Hematopoietic multipotent progenitor cell treated with erythropoietin and hydrocortisone succinate and interleukin-3 and kit ligand, for 15 days (in vitro differentiated cells): ENCODE data around the gene TUT7.
"Not testable (repeated sequence)": the region's sequence is repeated elsewhere in the genome, so short reads cannot be mapped to it uniquely, and the experiment has no call there.

ENCODE experiments used
- DNase-seq: peaks from one replicate; pipeline ENCODE4 v3.0.0-alpha.2; 2015; ENCODE audit warnings: low spot score

Gene TUT7, protein sequence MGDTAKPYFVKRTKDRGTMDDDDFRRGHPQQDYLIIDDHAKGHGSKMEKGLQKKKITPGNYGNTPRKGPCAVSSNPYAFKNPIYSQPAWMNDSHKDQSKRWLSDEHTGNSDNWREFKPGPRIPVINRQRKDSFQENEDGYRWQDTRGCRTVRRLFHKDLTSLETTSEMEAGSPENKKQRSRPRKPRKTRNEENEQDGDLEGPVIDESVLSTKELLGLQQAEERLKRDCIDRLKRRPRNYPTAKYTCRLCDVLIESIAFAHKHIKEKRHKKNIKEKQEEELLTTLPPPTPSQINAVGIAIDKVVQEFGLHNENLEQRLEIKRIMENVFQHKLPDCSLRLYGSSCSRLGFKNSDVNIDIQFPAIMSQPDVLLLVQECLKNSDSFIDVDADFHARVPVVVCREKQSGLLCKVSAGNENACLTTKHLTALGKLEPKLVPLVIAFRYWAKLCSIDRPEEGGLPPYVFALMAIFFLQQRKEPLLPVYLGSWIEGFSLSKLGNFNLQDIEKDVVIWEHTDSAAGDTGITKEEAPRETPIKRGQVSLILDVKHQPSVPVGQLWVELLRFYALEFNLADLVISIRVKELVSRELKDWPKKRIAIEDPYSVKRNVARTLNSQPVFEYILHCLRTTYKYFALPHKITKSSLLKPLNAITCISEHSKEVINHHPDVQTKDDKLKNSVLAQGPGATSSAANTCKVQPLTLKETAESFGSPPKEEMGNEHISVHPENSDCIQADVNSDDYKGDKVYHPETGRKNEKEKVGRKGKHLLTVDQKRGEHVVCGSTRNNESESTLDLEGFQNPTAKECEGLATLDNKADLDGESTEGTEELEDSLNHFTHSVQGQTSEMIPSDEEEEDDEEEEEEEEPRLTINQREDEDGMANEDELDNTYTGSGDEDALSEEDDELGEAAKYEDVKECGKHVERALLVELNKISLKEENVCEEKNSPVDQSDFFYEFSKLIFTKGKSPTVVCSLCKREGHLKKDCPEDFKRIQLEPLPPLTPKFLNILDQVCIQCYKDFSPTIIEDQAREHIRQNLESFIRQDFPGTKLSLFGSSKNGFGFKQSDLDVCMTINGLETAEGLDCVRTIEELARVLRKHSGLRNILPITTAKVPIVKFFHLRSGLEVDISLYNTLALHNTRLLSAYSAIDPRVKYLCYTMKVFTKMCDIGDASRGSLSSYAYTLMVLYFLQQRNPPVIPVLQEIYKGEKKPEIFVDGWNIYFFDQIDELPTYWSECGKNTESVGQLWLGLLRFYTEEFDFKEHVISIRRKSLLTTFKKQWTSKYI (N-terminal part only)

DNA sequence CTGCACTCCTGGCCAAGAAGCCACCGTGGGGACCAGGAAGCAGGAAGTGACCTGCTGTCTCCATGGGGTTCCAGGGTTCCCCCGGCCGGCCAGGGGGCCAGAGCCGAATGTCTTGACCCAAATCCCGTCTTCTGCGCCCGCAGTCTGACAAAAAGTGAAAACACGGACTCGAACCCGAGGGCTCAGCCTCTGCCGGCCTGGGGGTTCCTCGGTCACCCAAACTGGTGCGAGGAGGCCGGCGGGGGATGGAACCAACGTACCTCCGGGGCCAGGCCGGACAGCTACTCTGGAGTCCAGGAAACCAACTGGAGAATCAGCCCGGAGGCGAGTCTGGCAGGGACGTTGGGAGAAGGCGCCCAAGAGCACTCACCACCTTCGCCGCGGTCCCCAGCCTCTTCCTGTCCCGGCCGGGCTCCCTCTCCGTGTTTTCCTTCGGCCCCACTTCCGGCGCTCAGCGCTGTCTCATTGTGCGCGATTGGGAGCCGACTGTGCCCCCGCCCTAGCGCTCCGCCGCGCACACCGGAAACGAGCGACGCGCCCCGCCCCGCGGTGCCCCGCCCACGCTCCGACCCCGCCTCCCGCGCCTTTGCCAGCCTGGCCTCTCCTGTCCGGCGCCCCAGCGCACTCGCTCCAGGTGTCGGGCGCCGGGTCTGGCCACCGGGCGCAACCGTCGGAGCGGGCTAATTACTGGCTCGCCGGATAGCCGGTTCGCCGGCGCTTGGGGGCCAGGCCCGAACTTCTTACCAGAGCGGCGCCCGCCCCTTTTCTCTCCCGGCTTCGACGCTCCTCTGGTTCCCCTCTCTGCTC is at the start of gene TUT7:
TUT7 (minus strand) TSS at position 400 of the 807 bp plus-strand sequence. CDS start 1,211 bp downstream, outside the sequence.
- DNase-seq: peak; percentile 95

DNA sequence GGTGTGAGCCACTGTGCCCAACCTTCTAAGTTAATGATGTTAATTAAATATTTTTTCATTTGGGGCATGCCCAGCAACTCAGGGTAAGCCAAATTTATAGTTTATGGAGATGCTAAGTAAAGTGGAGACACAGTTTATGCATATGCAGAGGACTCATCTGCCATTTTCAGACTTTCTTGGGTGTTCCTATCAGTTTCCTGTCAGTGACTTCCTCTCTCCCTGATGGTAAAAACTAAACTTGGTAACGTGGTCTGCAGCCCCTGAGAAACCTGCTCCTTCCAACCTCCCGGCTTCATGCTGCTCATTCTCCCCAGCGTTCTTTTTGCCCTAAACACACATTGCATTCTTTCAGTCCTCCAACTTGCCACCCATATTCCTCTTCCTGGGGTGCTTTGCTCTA is 48.4 kb upstream of the TUT7 start:
- no peak for DNase-seq

DNA sequence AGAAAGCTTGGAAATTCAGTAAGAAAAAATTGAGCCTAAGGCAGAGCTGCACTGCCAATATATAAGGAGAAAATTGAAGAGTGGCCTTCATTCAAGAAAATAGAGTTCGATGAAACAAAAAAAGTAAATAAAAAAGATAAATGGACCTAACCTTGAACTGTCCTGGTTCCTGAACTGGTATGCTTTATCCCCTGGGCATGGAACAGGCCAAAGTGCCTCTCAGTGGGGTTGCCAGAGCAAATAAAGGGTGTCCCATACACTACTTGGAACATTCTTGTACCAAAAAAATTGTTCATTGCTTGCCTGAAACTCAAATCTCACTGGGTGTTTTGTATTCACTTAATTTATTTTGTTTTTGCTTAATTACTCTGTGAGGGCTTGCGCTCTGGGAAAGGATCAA is 42.2 kb upstream of the TUT7 start:
- no peak for DNase-seq

DNA sequence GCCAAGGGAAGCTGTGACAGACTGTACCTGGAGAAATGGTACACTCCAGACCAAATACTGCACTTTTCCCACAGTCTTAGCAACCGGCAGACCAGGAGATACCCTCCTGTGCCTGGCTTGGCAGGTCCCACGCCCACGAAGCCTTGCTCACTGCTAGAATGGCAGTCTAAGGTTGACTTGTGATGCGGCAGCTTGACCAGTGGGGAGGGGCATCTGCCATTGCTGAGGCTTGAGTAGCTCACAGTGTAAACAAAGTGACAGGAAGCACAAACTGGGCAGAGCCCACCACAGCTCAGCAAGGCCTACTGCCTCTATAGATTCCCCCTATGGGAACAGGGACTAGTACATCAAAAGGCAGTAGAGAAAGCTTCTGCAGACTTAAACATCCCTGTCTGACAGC is 36.0 kb upstream of the TUT7 start:
- not testable (repeated sequence) for DNase-seq

DNA sequence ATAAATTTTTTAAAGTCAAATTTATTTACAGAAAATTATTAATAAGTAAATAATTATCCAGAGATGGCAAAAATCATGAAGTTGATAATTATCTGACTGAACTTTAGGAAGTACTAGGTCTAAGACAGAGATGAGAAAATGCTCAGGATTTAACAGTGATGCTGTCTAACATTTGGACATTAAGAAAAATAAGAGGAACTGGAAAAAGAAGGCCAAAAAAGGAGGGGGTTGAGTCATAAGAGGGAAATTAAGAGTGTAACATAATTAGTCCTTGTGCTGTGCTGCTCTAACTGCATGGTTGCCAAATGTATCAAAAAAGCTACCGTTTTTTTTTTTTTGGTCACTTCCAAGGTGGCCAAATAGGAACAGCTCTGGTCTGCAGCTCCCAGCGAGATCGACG is 35.4 kb upstream of the TUT7 start:
- no peak for DNase-seq

DNA sequence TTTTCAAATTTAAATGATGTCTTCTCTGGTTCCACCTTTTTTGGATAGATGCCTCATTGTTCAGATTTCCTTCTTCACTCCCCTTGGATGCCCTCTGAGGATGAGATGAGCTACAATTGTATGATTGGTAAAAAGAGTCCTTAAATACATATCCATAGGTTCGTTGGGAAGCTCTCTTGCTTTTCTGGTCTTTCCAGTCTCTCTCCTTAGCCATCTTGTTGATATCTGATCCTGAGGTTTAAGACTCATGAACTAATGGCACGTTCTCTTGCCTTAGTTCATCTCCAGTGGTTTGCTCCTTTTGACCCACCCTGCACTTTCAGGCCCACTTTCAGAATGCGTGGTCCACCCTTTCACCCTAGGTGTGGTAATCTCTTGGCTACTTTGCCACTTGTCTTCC is 33.2 kb upstream of the TUT7 start:
- DNase-seq: no peak

DNA sequence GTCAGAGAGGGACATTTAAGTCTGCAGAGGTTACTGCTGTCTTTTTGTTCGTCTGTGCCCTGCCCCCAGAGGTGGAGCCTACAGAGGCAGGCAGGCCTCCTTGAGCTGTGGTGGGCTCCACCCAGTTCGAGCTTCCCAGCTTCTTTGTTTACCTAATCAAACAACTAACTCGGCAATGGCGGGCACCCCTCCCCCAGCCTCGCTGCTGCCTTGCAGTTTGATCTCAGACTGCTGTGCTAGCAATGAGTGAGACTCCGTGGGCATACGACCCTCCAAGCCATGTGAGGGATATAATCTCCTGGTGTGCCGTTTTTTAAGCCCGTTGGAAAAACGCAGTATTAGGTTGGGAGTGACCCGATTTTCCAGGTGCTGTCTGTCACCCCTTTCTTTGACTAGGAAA is 28.8 kb upstream of the TUT7 start:
- not testable (repeated sequence) for DNase-seq

DNA sequence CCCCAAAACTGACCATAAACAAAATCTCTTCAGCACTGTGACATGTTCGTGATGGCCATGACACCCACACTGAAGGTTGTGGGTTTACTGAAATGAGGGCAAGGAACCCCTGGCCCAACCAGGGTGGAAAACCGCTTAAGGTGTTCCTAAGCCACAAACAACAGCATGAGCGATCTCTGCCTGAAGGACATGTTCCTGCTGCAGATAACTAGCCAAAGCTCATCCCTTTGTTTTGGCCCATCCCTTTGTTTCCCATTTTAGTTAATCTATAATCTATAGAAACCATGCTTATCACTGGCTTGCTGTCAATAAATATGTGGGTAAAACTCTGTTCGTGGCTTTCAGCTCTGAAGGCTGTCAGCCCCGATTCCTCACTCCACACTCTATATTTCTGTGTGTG is 21.8 kb upstream of the TUT7 start:
- DNase-seq: no peak

DNA sequence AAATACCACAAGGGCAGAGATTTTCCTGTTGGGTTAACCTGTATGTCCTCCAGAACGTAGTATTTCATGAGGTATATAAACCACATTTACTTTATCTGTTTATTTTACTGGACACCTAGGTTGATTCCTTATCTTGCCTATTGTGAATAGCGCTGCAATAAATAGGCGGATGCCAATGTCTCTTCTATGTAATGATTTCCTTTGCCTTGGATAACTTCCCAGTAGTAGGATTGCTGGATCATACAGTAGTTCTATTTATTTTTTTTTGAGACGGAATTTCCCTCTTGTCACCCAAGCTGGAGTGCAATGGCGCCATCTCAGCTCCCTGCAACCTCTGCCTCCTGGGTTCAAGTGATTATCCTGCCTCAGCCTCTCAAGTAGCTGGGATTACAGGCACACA is 15.6 kb upstream of the TUT7 start:
- DNase-seq: no peak

DNA sequence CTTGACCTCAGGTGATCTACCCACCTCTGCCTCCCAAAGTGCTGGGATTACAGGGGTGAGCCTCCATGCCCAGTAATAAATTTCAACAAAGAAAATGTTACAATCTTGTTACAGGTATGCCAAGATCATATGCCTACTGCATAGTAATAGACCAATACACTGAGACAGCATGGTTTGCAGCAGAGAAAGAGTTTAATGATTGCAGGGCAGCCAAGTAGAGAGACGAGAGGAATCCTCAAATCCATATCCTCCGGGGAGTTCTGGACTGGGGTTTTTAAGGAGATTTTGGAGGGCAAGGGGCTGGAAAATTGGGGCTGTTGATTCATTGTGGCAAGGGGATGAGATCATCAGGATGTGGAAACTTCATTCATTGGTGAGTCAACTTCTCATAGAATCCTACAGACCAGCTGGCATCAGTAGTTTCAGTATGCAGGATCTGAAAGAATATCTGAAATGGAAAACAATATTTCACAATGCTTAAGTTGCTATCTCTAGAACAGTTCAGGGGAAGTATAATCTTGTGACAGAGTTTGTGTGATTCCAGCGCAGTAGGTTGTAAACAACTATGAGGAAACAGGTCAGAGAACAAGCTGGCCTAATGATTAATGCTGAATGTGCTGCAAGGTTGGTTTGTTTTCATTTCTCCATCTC is 14.8 kb upstream of the TUT7 start:
- DNase-seq: no peak

DNA sequence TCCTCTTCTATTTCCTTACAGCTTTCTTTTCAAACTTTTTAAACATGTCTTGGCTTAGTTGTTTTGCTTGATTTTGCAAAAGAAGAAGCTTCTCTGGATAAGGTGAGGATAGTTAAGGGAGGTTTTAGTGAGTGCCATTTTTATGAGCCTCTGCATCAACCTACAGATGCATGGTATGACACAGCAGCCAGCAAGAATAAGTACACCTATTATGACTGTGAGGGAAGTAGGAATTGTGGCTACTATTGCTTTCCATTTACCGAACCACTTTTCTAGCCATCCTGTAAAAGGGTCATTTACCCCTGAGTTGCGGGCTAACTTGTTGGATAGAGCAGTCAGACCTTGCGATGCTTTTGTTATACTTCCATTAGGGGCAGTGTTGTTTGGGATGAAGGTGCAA is 7.0 kb upstream of the TUT7 start:
- DNase-seq: no peak

DNA sequence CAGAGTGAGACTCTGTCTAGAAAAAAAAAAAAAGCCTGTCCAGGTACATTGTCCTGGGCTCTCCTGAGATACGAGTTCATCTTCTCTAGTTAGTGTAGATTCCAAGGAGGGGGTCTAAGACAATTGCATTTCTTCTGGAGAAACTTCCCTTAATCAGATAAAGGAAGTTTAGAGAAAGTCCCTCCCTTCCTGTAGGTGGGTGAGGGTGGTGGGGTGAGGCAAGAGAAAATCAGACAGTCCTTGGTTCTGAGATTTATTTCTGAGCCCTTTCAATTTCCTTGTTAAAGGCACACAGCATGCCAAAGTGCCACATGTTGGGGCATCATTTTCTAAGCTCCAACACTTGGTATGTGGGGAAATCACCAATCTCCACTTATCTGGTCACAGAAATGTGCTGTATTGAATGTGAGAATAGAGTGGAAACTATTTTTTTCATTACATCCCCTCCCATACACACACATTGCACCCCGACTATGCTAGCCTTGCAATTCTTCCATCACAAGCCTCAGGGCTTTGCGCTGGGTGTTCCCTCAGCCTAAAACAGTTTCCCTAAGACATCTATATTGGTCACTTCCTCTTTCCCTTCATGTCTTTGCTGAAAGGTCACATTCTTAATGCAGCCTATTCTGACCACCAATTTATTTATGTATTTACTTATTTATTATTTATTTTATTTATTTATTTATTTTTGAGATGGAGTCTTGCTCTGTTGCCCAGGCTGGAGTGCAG is 5.1 kb upstream of the TUT7 start:
- DNase-seq: no peak

DNA sequence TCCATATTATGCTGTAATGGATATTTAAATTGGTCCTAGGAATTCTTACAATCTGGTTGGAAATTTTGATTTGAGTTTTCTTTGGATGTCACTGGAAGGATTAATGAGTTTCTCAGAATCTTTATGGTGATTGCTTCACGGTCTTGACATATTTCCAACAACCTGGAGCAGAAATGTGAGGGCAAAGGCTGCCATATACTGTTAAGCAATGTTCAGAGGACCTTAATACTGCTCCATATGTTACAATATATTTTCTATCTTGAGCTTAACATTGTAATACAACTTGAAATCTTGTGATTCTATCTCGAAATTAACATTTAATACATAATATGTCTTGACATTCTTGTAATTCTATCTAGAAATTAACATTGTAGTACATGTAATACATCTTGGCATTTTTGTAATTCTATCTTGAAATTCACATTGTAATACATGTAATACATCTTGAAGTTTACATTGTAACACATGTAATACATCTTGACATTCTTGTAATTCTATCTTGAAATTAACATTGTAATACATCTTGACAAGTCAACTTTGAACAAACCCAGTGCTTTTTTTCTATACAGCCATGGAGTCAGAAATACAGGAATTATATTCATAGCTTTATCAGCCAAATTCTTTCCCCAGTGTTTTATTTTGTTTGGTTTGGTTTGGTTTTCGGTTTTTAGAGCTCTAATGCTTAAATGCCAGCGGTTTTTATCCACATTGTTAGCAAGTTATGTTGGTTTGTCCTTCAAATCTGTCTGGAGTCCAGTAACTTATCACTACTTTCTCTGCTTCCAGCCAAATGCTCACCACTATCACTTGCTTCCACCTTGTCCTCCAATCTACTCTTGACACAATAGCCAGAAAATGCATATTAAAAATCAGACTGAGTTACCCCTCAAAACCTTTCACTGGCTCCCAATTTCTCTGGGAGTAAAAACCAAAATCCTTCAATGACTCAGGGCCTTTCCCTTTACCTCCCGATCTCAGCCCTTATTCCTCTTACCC is 3.0 kb upstream of the TUT7 start:
- no peak for DNase-seq

DNA sequence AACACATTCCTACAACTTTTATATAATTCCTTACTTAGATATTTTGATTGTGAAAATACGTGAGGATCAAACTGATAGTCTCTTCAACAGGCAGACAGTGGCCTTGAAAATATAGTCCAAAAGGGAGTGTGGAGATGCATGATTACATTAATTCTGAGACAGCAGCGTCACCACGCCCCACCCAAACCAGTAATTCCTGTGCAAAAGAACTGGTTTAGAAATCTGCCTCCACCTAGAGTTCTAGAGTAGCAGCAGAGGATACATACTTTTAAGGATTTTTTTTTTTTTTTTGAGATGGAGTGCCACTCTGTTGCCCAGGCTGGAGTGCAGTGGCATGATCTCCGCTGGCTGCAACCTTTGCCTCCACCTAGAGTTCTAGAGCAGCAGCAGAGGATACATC is 1.6 kb upstream of the TUT7 start:
- DNase-seq: peak; percentile 57

DNA sequence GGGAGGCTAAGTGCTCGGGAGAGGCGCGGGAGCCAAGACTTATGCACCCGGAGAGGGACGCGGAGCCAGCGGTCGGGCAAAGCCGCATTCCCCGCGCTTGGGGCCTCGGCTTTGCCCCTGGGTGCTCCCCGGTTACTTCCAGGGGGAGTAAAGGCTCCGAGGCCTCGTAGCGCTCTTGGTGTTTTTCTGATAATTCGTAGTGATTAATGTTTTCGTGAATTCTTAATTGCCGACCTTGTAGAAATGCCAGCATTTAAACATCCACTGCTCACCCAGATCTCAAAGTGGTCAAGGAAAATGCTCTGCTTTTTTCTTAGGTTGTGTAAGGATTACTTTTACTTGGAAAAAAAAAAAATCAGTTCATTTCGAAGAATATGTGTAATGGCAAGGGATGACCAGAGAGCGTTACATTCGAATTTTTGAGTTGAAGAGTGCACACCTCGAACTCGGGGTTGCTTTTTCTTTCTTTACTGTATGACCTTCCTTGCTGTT is 654 bp upstream of the TUT7 start:
- no peak for DNase-seq

DNA sequence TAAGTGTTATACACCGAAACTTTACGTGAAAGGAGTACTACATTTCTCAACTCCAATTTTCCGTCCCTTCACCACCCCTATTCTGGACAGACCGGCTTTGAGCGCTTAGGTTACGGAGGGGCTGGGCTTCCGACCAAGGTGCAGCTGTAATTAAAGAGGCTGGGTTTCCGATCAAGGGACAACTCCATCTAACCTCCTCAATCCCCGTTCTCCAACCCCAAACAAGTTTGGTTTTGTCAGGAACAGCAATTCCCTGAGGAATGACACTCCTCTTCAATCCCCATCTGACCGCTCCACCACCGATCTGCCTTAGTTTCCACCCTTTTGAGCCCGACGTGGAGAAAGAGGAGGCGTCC is 577 bp downstream of the TUT7 start:
- DNase-seq: peak; percentile 38

DNA sequence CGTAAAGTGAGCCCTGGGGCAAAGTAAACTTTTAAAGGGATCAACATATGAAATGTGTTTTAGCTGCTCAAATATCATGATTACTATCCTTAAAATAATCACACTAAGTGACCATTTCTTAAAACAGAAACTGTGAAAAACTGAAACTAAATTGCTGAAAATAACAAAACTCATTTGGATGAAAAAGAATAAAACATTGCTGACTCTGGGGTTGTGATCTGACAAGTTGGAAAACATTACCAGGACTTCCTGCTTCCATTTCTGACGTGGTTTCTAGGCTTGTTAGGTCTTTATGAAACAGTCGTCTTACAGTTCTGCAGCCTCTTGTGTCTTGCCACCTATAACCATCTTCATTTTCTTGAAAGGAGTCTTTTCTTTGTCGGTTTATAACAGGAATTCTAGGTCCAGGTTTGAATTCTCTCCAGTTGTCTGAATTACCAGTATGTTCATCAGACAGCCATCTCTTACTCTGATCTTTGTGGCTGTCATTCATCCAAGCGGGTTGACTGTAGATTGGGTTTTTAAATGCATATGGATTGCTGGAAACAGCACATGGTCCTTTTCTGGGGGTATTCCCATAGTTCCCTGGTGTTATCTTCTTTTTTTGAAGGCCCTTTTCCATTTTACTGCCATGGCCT is 1.7 kb downstream of the TUT7 start:
- DNase-seq: peak; percentile 33

DNA sequence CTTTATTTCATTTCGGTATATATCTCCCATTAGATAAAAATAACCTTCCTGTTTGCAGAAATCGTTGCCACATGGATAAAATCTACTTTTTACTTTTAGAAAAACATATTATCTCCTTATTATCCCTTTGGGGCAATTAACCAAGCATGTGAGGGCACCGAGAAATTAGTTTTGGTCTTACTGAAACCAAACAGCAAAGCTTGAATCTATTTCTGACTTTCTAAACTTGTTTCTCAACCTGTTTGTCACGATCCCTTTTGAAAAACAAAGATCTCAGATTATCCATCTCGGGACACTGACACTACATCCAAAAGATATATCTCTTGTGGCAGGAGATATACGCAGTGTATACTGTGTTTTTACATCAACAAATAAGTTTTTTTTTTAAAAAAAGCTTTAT is 2.3 kb downstream of the TUT7 start:
- DNase-seq: no peak
